Gastrocnemius medialis (tissue), 4 donors: Measurements from ENCODE around the gene FAM217A.

Experiments used
- CTCF ChIP-seq, 5 experiments: fragments of 450-650 bp in 3 of 5; fragments of 200-600 bp in 2 of 5; sonication (generic) in 2 of 5; IDR thresholded peaks in 4 of 5; conservative IDR thresholded peaks in 1 of 5; 1 replicate in 4 of 5; 2 replicates in 1 of 5; pipeline ENCODE4 v1.5.1; 2016 to 2019; ENCODE audit warnings: antibody characterized with exemption in 5 of 5, mild to moderate bottlenecking in 3 of 5, moderate library complexity in 3 of 5
- POLR2A ChIP-seq, 2 donors: fragments of 450-650 bp; IDR thresholded peaks; one replicate each; pipeline ENCODE4 v1.6.1; 2017; ENCODE audit warnings: antibody characterized with exemption in 2 of 2, mild to moderate bottlenecking in 2 of 2, moderate library complexity in 2 of 2

- TF ChIP-seq CTCF (IDR thresholded peaks at IDR 0.05 in 4 of 5, conservative IDR thresholded peaks at IDR 0.05 in 1 of 5) (peak in 2 of 5 experiments; percentile 8 to 12), POLR2A (IDR thresholded peaks at IDR 0.05) (no peak)
Measured at GRCh38 chr6:4125933-4126864, 47.3 kb upstream of the FAM217A start.
